Cortex of kidney (tissue), 1 donor: ENCODE results near the gene PCDHA8.
"Not testable (repeated sequence)": the region's sequence is repeated elsewhere in the genome, so short reads cannot be mapped to it uniquely, and the experiment has no call there.

Source experiments
- DNase-seq: peaks from one replicate; lab custom pipeline; 2025; lab: John Stamatoyannopoulos, UW

PCDHA8 gene

DNA sequence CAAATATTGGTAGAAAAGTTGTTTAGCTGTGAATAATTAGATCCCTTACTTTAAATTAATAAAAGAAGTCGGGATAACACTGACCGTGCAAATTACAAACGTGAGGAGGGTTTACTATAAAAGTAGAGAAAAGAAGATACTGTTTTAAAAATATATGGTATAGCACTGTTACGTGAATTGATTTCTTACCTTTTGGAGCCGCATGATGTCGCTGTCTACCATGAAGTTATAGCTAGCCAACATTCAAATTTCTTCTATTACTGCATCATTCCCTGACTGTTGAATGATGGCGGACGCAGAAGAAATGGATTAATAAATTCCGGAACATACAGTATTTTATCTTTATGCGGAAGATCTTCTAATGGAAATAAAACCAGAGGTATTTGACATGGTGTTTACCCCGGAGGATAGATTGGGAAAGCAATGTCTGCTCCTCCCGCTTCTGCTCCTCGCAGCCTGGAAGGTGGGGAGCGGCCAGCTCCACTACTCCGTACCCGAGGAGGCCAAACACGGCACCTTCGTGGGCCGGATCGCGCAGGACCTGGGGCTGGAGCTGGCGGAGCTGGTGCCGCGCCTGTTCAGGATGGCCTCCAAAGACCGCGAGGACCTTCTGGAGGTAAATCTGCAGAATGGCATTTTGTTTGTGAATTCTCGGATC lies 13.2 kb upstream of the PCDHA8 start, which contains the start of gene PCDHA6:
Gene PCDHA6 (plus strand): TSS at position 257 of the 658 bp plus-strand sequence. CDS start 132 bp downstream, at position 389.
- DNase-seq, result no peak

DNA sequence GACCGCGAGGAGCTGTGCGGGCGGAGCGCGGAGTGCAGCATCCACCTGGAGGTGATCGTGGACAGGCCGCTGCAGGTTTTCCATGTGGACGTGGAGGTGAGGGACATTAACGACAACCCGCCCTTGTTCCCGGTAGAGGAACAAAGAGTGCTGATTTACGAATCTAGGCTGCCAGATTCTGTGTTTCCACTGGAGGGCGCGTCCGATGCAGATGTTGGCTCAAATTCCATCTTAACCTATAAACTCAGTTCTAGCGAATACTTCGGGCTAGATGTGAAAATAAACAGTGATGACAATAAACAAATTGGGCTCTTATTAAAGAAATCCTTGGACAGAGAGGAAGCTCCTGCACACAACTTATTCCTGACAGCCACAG lies 12.6 kb upstream of the PCDHA8 start:
- no peak for DNase-seq

DNA sequence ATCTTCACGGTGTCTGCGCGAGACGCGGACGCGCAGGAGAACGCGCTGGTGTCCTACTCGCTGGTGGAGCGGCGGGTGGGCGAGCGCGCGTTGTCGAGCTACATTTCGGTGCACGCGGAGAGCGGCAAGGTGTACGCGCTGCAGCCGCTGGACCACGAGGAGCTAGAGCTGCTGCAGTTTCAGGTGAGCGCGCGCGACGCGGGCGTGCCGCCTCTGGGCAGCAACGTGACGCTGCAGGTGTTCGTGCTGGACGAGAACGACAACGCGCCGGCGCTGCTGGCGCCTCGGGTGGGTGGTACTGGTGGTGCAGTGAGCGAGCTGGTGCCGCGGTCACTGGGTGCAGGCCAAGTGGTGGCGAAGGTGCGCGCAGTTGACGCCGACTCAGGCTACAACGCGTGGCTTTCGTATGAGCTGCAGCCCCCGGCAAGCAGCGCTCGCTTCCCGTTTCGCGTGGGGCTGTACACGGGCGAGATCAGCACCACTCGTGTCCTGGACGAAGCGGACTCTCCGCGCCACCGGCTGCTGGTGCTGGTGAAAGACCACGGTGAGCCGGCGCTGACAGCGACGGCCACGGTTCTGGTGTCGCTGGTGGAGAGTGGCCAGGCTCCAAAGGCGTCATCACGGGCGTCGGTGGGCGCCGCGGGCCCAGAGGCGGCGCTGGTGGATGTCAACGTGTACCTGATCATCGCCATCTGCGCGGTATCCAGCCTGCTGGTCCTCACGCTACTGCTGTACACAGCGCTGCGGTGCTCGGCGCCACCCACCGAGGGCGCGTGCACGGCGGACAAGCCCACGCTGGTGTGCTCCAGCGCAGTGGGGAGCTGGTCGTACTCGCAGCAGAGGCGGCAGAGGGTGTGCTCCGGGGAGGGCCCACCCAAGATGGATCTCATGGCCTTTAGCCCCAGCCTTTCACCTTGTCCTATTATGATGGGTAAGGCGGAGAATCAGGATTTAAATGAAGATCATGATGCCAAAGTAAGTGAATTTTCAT lies 11.2 kb upstream of the PCDHA8 start:
- not testable (repeated sequence) for DNase-seq

DNA sequence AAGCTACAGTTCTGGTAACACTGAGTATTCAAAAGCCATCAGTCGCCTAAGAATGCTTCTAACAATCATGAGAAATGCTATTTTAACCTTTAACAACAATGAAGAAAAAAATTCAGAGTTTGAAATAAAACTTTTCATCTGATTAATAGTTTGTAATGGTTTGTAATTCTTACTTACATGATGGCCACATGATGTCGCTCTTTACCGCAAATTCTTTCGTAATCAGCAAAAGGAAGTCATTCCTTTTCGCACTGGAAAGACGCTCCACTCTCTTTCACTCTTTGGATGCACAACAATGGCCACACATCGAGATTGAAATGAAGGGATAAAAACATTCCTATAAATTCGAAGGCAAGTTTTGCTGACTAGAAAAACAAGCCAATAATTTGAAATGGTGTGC lies 7.0 kb upstream of the PCDHA8 start, which contains the start of gene PCDHA7:
Gene PCDHA7 (plus strand): TSS at position 277 of the 400 bp plus-strand sequence. CDS start 115 bp downstream, at position 392.
- DNase-seq, result no peak

DNA sequence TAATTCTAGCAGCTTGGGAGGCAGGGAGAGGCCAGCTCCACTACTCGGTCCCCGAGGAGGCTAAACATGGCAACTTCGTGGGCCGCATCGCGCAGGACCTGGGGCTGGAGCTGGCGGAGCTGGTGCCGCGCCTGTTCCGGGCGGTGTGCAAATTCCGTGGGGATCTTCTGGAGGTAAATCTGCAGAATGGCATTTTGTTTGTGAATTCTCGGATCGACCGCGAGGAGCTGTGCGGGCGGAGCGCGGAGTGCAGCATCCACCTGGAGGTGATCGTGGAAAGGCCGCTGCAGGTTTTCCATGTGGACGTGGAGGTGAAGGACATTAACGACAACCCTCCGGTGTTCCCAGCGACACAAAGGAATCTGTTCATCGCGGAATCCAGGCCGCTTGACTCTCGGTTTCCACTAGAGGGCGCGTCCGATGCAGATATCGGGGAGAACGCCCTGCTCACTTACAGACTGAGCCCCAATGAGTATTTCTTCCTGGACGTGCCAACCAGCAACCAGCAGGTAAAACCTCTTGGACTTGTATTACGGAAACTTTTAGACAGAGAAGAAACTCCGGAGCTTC lies 6.5 kb upstream of the PCDHA8 start:
- DNase-seq, result not testable (repeated sequence)

DNA sequence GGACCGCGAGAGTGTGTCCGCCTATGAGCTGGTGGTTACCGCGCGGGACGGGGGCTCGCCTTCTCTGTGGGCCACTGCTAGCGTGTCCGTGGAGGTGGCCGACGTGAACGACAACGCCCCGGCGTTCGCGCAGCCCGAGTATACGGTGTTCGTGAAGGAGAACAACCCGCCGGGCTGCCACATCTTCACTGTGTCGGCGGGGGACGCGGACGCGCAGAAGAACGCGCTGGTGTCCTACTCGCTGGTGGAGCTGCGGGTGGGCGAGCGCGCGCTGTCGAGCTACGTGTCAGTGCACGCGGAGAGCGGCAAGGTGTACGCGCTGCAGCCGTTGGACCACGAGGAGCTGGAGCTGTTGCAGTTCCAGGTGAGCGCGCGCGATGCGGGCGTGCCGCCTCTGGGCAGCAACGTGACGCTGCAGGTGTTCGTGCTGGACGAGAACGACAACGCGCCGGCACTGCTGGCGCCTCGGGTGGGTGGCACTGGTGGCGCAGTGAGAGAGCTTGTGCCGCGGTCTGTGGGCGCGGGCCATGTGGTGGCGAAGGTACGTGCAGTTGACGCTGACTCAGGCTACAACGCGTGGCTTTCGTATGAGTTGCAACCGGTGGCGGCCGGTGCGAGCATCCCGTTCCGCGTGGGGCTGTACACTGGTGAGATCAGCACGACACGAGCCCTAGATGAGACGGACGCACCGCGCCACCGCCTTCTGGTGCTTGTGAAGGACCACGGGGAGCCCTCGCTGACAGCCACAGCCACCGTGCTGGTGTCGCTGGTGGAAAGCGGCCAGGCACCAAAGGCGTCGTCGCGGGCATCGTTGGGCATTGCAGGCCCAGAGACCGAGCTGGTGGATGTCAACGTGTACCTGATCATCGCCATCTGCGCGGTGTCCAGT lies 5.1 kb upstream of the PCDHA8 start:
- DNase-seq, result no peak

DNA sequence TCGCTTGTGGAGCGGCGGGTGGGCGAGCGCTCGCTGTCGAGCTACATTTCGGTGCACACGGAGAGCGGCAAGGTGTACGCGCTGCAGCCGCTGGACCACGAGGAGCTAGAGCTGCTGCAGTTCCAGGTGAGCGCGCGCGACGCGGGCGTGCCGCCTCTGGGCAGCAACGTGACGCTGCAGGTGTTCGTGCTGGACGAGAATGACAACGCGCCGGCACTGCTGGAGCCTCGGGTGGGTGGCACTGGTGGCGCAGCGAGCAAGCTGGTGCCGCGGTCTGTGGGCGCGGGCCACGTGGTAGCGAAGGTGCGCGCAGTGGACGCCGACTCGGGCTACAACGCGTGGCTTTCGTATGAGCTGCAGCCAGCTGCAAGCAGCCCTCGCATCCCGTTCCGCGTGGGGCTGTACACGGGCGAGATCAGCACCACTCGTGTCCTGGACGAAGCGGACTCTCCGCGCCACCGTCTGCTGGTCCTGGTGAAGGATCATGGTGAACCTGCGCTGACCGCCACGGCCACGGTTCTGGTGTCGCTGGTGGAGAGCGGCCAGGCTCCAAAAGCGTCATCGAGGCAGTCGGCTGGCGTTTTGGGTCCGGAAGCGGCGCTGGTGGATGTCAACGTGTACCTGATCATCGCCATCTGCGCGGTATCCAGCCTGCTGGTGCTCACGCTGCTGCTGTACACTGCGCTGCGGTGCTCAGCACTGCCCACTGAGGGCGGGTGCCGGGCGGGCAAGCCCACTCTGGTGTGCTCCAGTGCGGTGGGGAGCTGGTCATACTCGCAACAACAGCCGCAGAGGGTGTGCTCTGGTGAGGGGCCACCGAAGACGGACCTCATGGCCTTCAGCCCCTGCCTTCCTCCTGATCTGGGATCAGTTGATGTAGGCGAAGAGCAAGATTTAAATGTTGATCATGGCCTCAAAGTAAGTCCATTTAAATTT lies 2.1 kb downstream of the PCDHA8 start:
- no peak for DNase-seq

DNA sequence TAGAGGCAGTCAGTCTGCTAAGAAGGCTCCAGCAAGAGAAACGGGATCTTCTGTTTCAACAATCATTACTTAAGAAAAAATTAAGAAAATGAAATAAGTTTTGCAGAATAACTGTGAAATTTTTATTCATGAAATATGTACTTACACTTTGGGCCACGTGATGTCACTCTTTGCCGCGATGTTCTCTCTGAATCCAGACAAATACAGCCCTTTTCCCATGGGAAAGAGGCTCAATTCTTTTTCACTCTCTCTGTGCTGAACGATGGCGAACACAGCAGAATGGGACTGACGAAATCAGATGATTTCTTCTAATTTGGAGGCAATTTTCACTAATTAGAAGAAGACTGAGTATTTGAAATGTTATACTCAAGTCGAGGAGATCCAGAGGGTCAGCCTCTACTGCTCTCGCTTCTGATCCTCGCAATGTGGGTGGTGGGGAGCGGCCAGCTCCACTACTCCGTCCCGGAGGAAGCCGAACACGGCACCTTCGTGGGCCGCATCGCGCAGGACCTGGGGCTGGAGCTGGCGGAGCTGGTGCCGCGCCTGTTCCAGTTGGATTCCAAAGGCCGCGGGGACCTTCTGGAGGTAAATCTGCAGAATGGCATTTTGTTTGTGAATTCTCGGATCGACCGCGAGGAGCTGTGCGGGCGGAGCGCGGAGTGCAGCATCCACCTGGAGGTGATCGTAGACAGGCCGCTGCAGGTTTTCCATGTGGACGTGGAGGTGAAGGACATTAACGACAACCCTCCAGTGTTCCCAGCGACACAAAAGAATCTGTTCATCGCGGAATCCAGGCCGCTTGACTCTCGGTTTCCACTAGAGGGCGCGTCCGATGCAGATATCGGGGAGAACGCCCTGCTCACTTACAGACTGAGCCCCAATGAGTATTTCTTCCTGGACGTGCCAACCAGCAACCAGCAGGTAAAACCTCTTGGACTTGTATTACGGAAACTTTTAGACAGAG lies 7.4 kb downstream of the PCDHA8 start, which contains the start of gene PCDHA9:
Gene PCDHA9 (plus strand): TSS at position 244 of the 964 bp plus-strand sequence. CDS start 114 bp downstream, at position 358.
- DNase-seq, result not testable (repeated sequence)

DNA sequence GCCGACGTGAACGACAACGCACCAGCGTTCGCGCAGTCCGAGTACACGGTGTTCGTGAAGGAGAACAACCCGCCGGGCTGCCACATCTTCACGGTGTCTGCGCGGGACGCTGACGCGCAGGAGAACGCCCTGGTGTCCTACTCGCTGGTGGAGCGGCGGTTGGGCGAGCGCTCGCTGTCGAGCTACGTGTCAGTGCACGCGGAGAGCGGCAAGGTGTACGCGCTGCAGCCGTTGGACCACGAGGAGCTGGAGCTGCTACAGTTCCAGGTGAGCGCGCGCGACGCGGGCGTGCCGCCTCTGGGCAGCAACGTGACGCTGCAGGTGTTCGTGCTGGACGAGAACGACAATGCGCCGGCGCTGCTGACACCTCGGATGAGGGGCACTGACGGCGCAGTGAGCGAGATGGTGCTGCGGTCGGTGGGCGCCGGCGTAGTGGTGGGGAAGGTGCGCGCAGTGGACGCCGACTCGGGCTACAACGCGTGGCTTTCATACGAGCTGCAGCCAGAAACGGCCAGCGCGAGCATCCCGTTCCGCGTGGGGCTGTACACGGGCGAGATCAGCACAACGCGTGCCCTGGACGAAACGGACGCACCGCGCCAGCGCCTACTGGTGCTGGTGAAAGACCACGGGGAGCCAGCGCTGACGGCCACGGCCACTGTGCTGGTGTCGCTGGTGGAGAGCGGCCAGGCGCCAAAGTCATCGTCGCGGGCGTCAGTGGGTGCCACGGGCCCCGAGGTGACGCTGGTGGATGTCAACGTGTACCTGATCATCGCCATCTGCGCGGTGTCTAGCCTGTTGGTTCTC lies 9.0 kb downstream of the PCDHA8 start:
- DNase-seq, result not testable (repeated sequence)

DNA sequence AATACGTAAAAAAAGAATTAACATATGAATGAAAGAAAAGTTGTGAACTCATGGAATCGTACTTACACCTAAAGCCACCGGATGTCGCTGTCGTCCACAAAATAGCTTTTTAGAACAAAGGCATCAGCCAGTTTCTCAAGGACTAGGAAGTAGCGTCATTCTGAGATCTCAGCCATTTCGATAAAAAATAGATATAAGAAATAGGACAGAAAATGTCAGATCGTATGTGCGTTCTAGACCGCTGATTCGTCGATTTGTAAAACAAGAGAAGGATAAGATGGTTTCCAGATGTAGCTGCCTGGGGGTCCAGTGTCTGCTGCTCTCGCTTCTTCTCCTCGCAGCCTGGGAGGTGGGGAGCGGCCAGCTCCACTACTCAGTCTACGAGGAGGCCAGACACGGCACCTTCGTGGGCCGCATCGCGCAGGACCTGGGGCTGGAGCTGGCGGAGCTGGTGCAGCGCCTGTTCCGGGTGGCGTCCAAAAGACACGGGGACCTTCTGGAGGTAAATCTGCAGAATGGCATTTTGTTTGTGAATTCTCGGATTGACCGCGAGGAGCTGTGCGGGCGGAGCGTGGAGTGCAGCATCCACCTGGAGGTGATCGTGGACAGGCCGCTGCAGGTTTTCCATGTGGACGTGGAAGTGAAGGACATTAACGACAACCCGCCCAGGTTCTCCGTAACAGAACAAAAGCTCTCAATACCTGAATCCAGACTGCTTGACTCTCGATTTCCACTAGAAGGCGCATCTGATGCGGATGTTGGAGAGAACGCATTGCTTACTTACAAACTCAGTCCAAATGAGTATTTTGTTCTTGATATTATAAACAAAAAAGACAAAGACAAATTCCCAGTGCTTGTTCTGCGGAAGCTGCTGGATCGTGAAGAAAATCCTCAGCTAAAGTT lies 15.0 kb downstream of the PCDHA8 start, which contains the start of gene PCDHA10:
Gene PCDHA10 (plus strand): TSS at position 126 of the 903 bp plus-strand sequence. CDS start 152 bp downstream, at position 278.
- no peak for DNase-seq

DNA sequence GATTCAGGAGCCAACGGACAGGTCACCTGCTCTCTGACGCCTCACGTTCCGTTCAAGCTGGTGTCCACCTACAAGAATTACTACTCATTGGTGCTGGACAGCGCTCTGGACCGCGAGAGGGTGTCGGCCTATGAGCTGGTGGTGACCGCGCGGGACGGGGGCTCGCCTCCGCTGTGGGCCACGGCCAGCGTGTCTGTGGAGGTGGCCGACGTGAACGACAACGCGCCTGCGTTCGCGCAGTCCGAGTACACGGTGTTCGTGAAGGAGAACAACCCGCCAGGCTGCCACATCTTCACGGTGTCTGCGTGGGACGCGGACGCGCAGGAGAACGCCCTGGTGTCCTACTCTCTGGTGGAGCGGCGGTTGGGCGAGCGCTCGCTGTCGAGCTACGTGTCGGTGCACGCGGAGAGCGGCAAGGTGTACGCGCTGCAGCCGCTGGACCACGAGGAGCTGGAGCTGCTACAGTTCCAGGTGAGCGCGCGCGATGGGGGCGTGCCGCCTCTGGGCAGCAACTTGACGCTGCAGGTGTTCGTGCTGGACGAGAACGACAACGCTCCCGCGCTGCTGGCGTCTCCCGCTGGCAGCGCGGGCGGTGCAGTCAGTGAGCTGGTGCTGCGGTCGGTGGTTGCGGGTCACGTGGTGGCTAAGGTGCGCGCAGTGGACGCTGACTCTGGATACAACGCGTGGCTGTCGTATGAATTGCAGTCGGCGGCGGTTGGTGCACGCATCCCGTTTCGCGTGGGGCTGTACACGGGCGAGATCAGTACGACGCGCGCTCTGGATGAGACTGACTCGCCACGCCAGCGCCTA lies 16.4 kb downstream of the PCDHA8 start:
- DNase-seq, result no peak

DNA sequence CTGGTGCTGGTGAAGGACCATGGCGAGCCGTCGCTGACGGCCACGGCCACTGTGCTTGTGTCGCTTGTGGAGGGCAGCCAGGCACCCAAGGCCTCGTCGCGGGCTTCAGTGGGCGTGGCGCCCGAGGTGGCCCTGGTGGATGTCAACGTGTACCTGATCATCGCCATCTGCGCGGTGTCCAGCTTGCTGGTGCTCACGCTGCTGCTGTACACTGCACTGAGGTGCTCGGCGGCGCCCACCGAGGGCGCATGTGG lies 16.9 kb downstream of the PCDHA8 start:
- no peak for DNase-seq

DNA sequence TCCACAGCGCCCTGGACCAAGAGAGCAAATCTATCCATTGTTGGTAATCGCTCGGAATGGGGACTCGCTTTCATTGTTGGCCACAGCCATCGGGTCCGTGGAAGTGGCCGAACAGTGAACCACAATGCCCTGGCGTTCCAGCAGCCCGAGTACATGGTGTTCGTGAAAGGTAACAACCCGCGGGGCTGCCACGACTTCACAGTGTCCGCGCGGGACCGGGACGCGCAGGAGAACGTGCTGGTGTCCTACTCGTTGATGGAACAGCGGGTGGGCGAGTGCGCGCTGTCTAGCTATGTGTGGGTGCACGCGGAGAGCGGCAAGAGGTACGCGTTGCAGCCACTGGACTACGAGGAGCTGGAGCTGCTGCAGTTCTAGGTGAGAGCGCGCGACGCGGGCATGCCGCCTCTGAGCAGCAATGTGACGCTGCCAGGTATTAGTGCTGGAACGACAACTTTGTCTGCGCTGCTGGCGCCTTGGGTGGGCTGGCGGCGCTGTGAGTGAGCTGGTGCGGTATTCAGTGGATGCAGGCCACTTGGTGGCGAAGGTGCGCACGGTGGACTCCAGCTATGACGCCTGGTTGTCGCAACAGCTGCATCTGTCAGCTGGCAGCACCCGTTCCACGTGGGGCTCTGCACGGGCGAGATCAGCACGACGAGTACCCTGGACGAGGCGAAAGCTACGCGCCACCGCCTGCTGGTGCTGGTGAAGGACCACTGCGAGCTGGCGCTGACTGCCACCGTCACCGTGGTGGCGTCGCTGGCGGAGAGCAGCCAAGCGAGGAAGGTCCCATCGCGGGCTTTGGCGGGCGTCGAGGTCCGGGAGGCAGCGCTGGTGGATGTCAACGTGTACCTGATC lies 21.7 kb downstream of the PCDHA8 start:
- no peak for DNase-seq

DNA sequence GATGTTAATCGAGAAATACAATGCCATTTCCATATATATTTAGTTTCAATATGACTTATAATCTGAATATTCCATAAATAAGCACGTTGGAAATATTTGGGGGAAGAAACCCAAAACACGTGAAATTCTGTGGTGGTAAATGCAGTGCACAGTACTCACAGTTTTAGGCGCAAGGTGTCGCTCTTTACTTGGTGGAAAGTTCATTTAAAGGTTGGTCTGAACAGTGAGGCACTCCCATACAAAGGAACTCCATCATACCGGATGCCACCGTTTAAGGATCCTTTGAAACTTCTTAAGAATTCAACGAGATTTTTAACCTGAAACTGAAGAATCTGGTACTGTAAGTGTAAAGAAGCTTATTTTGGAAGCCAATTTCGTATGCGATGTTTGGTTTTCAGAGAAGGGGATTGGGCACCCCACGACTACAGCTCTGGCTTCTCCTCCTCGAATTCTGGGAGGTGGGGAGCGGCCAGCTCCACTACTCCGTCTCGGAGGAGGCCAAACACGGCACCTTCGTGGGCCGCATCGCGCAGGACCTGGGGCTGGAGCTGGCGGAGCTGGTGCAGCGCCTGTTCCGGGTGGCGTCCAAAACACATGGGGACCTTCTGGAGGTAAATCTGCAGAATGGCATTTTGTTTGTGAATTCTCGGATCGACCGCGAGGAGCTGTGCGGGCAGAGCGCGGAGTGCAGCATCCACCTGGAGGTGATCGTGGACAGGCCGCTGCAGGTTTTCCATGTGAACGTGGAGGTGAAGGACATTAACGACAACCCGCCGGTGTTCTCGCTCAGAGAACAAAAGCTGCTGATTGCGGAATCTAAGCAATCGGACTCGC lies 28.0 kb downstream of the PCDHA8 start, which contains the start of gene PCDHA11:
Gene PCDHA11 (plus strand): TSS at position 237 of the 834 bp plus-strand sequence. CDS start 147 bp downstream, at position 384.
- DNase-seq, result no peak
